Umbilical cord (tissue), 2 donors: Measurements from ENCODE around the gene LCE2B. TPM values are rescaled to one million over a fixed set of nuclear protein-coding genes. Genes with fewer than 3 reads are reported as not detected.
"Not testable (repeated sequence)": the region's sequence is repeated elsewhere in the genome, so short reads cannot be mapped to it uniquely, and the experiment has no call there.

Experiments used
- DNase-seq: peaks from one replicate; pipeline ENCODE4 v3.0.0-alpha.2; 2015; ENCODE audit warnings: low spot score
- total RNA-seq: library from RNA; depleted of rRNA; stranded (reverse); fragments of >200 nt; gene quantifications from one replicate; pipeline ENCODE4 v1.2.3, GENCODE V29; 2014; ENCODE audit warnings: low replicate concordance; ENCODE audit not compliant: insufficient read depth

LCE2B gene
- total RNA-seq = not detected

GRCh38 chr1:152685823-152686222 lies at the start of gene LCE2B:
TSS of gene LCE2B (plus strand) at chr1:152686123. CDS start at chr1:152686844, 721 bp downstream.
- DNase-seq = not testable (repeated sequence)

GRCh38 chr1:152640351-152640750 lies 45.6 kb upstream of the LCE2B start:
- DNase-seq = no peak

GRCh38 chr1:152643945-152644344 lies 42.0 kb upstream of the LCE2B start:
- no peak for DNase-seq

GRCh38 chr1:152645146-152645545 lies 40.8 kb upstream of the LCE2B start:
- no peak for DNase-seq

DNA sequence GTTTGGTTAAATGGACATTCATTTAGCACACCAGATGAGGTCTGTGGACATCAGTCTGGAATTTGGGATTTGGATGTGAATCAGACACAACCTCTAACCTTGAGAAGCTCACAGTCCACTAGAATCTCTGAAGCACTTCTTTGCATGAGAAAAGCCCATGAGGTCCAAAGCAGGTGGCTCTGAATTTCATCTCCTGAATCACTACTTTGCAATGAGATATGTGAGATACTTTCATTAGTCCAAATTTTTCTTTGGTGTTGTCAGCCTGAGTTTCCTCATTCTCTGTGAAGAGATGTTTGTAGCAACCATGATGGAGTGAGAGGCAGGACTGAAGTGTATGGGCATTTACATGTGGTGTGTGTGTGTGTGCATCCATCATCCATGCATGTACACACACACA lies 39.3 kb upstream of the LCE2B start:
- DNase-seq = no peak

DNA sequence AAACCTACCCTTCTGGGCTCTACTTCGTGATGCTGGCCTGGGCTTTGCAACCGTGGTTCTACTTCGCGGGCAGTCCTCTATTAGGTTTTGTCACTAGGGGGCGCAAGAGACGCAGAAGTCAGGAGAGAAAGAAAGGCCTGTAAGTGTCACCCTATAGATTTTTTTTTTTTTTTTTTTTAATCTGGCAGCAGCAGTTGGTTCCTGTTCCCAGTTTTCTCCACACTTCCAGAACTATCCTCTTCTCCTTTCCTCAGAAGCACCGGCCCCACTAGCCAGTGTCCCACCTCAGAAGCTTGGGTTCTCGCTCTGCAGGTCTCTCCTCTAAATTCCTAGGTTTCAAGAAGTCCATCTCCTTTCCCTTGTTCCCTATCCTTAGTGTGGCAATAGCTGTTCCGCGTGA lies 31.8 kb upstream of the LCE2B start:
- DNase-seq = peak; percentile 15

GRCh38 chr1:152656459-152656858 lies 29.5 kb upstream of the LCE2B start:
- DNase-seq = no peak

- DNase-seq = no peak
Measured at GRCh38 chr1:152657677-152658076, 28.2 kb upstream of the LCE2B start.

DNA sequence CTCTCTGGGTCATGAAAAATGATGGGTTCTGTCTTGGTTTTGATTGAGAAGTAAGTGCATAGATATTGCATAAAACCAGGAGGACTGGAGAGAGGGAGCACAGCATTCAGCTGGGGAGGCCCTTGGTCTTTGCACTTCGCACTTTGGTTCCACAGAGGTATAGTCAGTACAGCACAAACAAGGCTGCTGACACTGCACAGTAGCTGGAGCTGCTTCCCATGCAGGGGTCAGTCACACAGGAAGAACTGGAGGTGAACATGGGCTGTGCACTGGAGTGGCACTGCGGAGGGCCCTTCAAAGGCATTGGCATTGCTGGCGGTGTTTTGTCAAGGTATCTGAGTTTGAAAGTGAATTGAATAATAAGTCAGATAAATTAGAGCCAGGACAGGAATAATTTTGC lies 27.3 kb upstream of the LCE2B start:
- DNase-seq = no peak

GRCh38 chr1:152663098-152663497 lies 22.8 kb upstream of the LCE2B start, which contains the start of gene LCE2D:
TSS of gene LCE2D (plus strand) at chr1:152663380. CDS start at chr1:152664106, 726 bp downstream.
- DNase-seq = no peak

DNA sequence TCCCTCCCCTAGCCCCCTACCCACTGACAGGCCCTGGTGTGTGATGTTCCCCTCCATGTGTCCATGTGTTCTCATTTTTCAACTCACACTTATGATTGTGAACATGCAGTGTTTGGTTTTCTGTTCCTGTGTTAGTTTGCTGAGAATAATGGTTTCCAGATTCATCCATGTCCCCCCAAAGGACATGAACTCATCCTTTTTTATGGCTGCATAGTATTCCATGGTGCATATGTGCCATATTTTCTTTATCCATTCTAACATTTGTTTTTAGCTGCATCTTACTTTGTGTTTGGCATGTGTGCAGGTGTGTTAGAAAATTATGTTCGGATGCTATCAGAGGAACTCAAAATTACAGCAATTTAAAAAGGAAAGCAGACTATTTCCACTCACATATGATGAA lies 19.8 kb upstream of the LCE2B start:
- not testable (repeated sequence) for DNase-seq

- DNase-seq = no peak
Measured at GRCh38 chr1:152667648-152668047, 18.3 kb upstream of the LCE2B start.

GRCh38 chr1:152673016-152673415 lies 12.9 kb upstream of the LCE2B start:
- DNase-seq = no peak

DNA sequence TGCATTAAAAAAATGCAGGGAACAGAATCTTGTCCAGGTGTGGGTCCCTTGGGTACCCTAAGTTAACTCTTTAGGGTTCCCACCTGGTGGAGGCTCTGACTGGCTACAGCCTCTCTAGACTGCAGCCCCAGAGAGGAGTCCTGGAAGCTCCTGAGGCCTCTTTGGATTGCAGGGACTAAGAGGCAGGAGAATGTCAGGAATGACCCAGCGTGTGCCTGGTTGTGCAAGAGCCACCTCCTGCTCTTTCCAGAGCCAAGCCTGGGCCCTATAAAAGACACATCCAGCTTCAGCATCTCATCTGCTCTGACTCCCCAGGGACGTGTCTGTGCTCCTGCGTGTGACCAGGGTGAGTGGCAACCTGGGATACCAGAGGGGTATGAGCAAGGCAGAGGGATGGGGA lies 10.9 kb upstream of the LCE2B start, which contains the start of gene LCE2C:
TSS of gene LCE2C (plus strand) at position 297 of the 400 bp plus-strand sequence. CDS start 737 bp downstream, outside the sequence.
- not testable (repeated sequence) for DNase-seq

- DNase-seq = no peak
Measured at GRCh38 chr1:152679459-152679858, 6.5 kb upstream of the LCE2B start.

DNA sequence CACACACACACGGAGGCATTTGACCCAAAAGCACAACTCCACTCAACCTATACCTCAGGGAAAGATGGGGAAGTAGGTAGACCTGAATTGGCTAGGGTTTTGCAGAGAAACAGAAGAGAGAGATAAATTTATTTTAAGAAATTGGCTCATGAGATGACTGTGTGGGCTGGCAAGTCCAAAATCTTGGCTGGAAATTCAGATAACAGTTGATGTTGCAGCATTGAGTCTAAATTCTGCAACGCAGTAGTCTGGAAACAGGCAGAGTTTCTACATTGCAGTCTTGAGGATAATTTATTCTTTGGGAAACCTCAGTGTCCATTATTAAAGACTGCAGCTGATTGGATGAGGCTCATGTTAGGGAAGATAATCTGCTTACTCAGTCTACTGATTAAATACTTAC lies 4.3 kb upstream of the LCE2B start:
- no peak for DNase-seq

GRCh38 chr1:152683846-152684245 lies 2.1 kb upstream of the LCE2B start:
- no peak for DNase-seq

- DNase-seq = no peak
Measured at GRCh38 chr1:152697701-152698600, 12.0 kb downstream of the LCE2B start, which contains the start of gene LCE2A. TSS of gene LCE2A (plus strand) at chr1:152698345. CDS start at chr1:152698902, 557 bp downstream.

GRCh38 chr1:152699746-152700145 lies 13.8 kb downstream of the LCE2B start:
- no peak for DNase-seq

DNA sequence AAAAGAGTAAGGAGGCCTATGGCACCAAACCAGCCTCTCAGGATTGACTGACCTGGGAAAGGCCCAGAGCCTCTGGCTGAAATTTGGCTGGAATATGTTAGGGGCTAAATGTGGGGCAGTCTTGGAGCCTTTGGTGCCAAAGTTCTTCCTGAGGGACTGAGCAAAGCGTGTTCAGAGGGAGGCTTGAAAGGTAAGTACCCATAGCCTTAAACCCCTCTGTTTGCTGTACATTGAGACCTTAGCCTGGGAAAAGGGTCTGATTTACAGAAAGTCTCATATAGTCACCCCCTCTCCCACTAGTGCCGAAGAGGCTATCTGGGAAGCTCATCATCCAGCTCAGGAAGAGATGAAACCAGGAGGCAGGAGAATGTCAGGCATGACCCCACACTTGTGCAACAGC lies 21.9 kb downstream of the LCE2B start, which contains the start of gene LCE4A:
TSS of gene LCE4A (plus strand) at position 301 of the 400 bp plus-strand sequence. CDS start 916 bp downstream, outside the sequence.
- no peak for DNase-seq

DNA sequence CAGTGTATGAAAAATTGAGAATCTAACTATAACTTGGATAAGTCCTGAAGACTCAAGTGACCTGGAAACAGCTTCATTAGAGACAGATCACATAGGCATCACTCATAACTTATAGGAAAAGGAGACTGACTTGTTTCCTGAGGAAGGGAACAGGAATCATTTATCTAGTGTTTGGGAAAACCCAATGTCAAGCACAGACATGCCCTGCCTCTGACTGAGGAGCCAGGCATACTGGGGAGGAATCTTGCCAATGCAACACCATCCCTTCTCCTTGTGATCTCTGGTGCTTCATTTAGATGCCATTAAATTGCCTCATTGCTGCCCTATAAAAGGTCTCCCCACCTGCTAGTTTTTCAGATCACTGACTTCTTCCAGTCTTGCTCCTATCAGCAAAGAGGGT lies 32.3 kb downstream of the LCE2B start:
- no peak for DNase-seq

- DNase-seq = no peak
Measured at GRCh38 chr1:152725261-152725660, 39.3 kb downstream of the LCE2B start.

DNA sequence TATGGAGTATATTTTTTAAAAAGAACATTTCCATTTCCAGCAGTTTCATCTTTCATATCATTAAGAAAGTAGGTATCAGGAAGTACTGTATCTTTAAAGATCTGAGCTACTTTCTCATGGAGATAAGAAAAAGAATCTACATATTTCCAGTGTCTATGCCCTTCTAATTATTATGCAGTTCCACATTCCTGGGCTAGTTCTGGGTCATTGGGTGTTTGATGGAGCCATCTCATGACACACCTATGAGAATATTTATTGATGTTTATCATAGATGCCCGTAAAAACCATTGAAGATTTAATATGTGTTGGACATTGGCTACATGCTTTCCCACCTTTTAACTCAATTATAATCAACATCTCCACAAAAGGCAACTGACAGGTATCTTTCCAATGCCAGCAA lies 43.1 kb downstream of the LCE2B start:
- DNase-seq = no peak
